ENCODE measurements around the gene PRSS2. TPM values are rescaled to one million over a fixed set of nuclear protein-coding genes. Genes with fewer than 3 reads are reported as not detected.

PRSS2 gene
- total RNA-seq, 1 donor from 2014 or later = not detected

Other genes with a start within 250 kb of the PRSS2 start
- gene PRSS1, start 21.5 kb upstream of the PRSS2 start, total RNA-seq (ENCODE audit: insufficient read depth, low replicate concordance) = 2.4 TPM
- gene EPHB6, start 84.1 kb downstream of the PRSS2 start, total RNA-seq (ENCODE audit: insufficient read depth, low replicate concordance) = 4.3 TPM
- gene TRPV6, start 114.8 kb downstream of the PRSS2 start, total RNA-seq (ENCODE audit: insufficient read depth, low replicate concordance) = 2.6 TPM
- gene TRPV5, start 162.8 kb downstream of the PRSS2 start, total RNA-seq (ENCODE audit: insufficient read depth, low replicate concordance) = 2.9 TPM
- gene LLCFC1, start 168.5 kb downstream of the PRSS2 start, total RNA-seq (ENCODE audit: insufficient read depth, low replicate concordance) = not detected
- gene KEL, start 191.4 kb downstream of the PRSS2 start, total RNA-seq (ENCODE audit: insufficient read depth, low replicate concordance) = not detected